K562 (cell line): Measurements from ENCODE around the gene TREH. TPM values are rescaled to one million over a fixed set of nuclear protein-coding genes. Genes with fewer than 3 reads are reported as not detected.

Source experiments
- ATF1 ChIP-seq, 2 experiments: fragments of 450-650 bp in 1 of 2; IDR thresholded peaks; 2 replicates each; pipeline ENCODE4 v1.6.1; 2016; ENCODE audit warnings: missing compliant biosample characterization in 1 of 2, missing genetic modification characterization in 1 of 2
- CEBPZ ChIP-seq: fragments of 150-350 bp; IDR thresholded peaks from 2 replicates; pipeline ENCODE4 v1.6.1; 2014; ENCODE audit warnings: low read depth, mild to moderate bottlenecking, low read length, borderline replicate concordance
- CLOCK ChIP-seq: fragments of 250-450 bp; sonication (Bioruptor Pico); IDR thresholded peaks from 2 replicates; pipeline ENCODE4 v1.4.0; 2020; ENCODE audit warnings: mild to moderate bottlenecking, moderate library complexity, borderline replicate concordance
- DPF2 ChIP-seq: fragments of 450-650 bp; IDR thresholded peaks from 2 replicates; pipeline ENCODE4 v1.6.1; 2016
- FOSL1 ChIP-seq: fragments of 200-800 bp; sonication (Bioruptor generic); conservative IDR thresholded peaks from 2 replicates; pipeline ENCODE4 v1.6.1; 2016; ENCODE audit warnings: missing genetic modification characterization, missing compliant biosample characterization
- GABPB1 ChIP-seq: sonication (generic); formaldehyde crosslinking; IDR thresholded peaks from 2 replicates; pipeline ENCODE4 v1.8.0; 2022; ENCODE audit warnings: mild to moderate bottlenecking, missing genetic modification reagents
- HMBOX1 ChIP-seq: sonication (generic); IDR thresholded peaks from 2 replicates; pipeline ENCODE4 v1.6.1; 2016
- MEF2A ChIP-seq: IDR thresholded peaks from 2 replicates; pipeline ENCODE4 v1.6.1; 2011; ENCODE audit warnings: low read depth, mild to moderate bottlenecking, low read length, moderate library complexity; ENCODE audit not compliant: control insufficient read depth
- NFIC ChIP-seq: fragments of 450-650 bp; IDR thresholded peaks from 2 replicates; pipeline ENCODE4 v1.6.1; 2017; ENCODE audit warnings: mild to moderate bottlenecking, inconsistent platforms
- PCBP1 ChIP-seq: fragments of 200-400 bp; formaldehyde crosslinking; IDR thresholded peaks from 2 replicates; pipeline ENCODE4 v1.6.1; 2018; ENCODE audit warnings: mild to moderate bottlenecking, low read depth, low read length; ENCODE audit not compliant: poor library complexity, severe bottlenecking
- POLR3G ChIP-seq: IDR thresholded peaks from 2 replicates; pipeline ENCODE4 v1.6.1; 2011; ENCODE audit not compliant: insufficient read length, insufficient replicate concordance; ENCODE audit errors: extremely low read depth
- SNRNP70 ChIP-seq: fragments of 200-400 bp; formaldehyde crosslinking; optimal IDR thresholded peaks from 2 replicates; pipeline ENCODE3; 2017; ENCODE audit warnings: low read depth, low read length
- THRB ChIP-seq: fragments of 450-650 bp; formaldehyde crosslinking; conservative IDR thresholded peaks from 2 replicates; pipeline ENCODE4 v1.4.0; 2022; ENCODE audit warnings: mild to moderate bottlenecking, missing genetic modification characterization
- XRCC5 ChIP-seq: fragments of 200-400 bp; formaldehyde crosslinking; IDR thresholded peaks from 2 replicates; pipeline ENCODE4 v1.6.1; 2017; ENCODE audit warnings: low read depth, mild to moderate bottlenecking, low read length
- ZNF133 ChIP-seq: fragments of 250-450 bp; sonication (Bioruptor Pico); IDR thresholded peaks from 2 replicates; pipeline ENCODE4 v1.4.0; 2020; ENCODE audit warnings: mild to moderate bottlenecking
- ZNF253 ChIP-seq: fragments of 250-450 bp; sonication (Bioruptor Pico); conservative IDR thresholded peaks from 2 replicates; pipeline ENCODE4 v1.6.1; 2021; ENCODE audit warnings: mild to moderate bottlenecking
- ZNF324 ChIP-seq: fragments of 250-450 bp; sonication (Bioruptor Pico); IDR thresholded peaks from 2 replicates; pipeline ENCODE4 v1.4.0; 2020; ENCODE audit warnings: mild to moderate bottlenecking
- ZNF384 ChIP-seq: IDR thresholded peaks from 2 replicates; pipeline ENCODE4 v1.6.1; 2012; ENCODE audit warnings: low read depth, low read length, improper control_type of control experiment
- ZNF766 ChIP-seq: fragments of 200-800 bp; sonication (Bioruptor generic); conservative IDR thresholded peaks from 2 replicates; pipeline ENCODE4 v1.6.1; 2016; ENCODE audit warnings: missing genetic modification characterization, missing compliant biosample characterization
- polyA plus RNA-seq, 8 experiments: library from polyadenylated mRNA; depleted of rRNA in 4 of 8; stranded (reverse) in 5 of 8; unstranded in 3 of 8; fragments of >200 nt; fragmentation: Nextera tagmentation in 2 of 8; fragmentation: Illumina TruSeq in 1 of 8; extraction: Ambion mirVana in 2 of 8; extraction: Trizol in 1 of 8; gene quantifications; 2 replicates each; pipeline versions ENCODE4 v1.2.1 to v1.2.3, GENCODE V29; 2011 to 2014; ENCODE audit warnings: inconsistent platforms in 1 of 8, missing spikeins in 1 of 8
- total RNA-seq, 7 experiments: library from RNA; depleted of rRNA in 6 of 7; stranded (reverse); fragments of >200 nt in 6 of 7; fragmentation: Illumina TruSeq in 2 of 7; extraction: Trizol in 2 of 7; gene quantifications; 2 replicates each; pipeline versions ENCODE4 v1.2.1 to v1.2.3, GENCODE V29; 2011 to 2021; ENCODE audit warnings: low replicate concordance in 1 of 7

TREH gene
- total and polyA plus RNA-seq, 9 of the 15 experiments (the other 6 are each of a cell fraction or from before 2014, with no cell fraction given), result 0.09 to 0.20 (median 0.11) TPM; not detected in 6

- TF ChIP-seq THRB (CRISPR knock-in tag) (no peak), ZNF253 (no peak), SNRNP70 (no peak), HMBOX1 (no peak), XRCC5 (no peak), FOSL1 (no peak), CEBPZ (no peak), DPF2 (no peak), ATF1 (CRISPR knock-in tag; IDR thresholded peaks at IDR 0.05) (no peak), ATF1 (tag; IDR thresholded peaks at IDR 0.05) (no peak), ZNF766 (CRISPR knock-in tag) (no peak), ZNF384 (no peak), MEF2A (no peak), CLOCK (CRISPR knock-in tag) (no peak), PCBP1 (no peak), GABPB1 (CRISPR knock-in tag) (no peak), ZNF133 (CRISPR knock-in tag) (no peak), ZNF324 (CRISPR knock-in tag) (no peak), NFIC (no peak), POLR3G (no peak)
These were observed 71.8 kb downstream of the TREH start, which contains the start of gene PHLDB1 (continued) for GRCh38 chr11:118607401-118608359.
